AG10803 (cell line): ENCODE results near the gene PLK5.
"Not testable (repeated sequence)": the region's sequence is repeated elsewhere in the genome, so short reads cannot be mapped to it uniquely, and the experiment has no call there.

Experiments
- DNase-seq: peaks from one replicate; pipeline ENCODE4 v3.0.0; 2010; ENCODE audit warnings: low read depth
- H3K4me3 ChIP-seq: 2 replicates; pipeline ENCODE4 v1.5.1; 2011; ENCODE audit warnings: mild to moderate bottlenecking, low read length, control low read depth
- TF ChIP-seq, protein P1 (sequence below): conservative IDR thresholded peaks from 2 replicates; pipeline ENCODE4 v1.5.1; 2011; ENCODE audit warnings: mild to moderate bottlenecking, low read length, control low read depth, inconsistent platforms

The PLK5 gene

DNA sequence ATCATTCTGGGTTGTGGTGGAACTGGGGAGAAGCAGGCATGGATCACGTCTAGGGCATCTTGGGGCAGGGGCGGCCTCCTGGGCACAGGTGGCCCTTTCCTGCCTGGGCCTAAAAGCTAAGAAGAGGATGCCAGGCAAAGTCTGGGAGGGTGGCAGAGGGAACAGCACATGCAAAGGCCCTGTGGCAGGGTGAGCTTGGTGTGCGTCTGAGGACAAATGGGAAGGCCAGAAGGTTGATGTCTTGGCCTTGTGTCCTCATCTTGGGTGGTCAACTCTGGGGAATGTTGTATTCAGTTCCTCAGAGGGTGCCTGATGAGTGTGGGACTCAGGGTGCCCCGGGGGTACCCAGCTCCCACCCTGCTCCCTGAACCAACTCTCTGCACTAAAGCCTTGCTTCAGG is 5.4 kb upstream of the PLK5 start:
- no peak for DNase-seq
- no peak overlapping the region for H3K4me3 ChIP-seq
- TF ChIP-seq, protein P1, sequence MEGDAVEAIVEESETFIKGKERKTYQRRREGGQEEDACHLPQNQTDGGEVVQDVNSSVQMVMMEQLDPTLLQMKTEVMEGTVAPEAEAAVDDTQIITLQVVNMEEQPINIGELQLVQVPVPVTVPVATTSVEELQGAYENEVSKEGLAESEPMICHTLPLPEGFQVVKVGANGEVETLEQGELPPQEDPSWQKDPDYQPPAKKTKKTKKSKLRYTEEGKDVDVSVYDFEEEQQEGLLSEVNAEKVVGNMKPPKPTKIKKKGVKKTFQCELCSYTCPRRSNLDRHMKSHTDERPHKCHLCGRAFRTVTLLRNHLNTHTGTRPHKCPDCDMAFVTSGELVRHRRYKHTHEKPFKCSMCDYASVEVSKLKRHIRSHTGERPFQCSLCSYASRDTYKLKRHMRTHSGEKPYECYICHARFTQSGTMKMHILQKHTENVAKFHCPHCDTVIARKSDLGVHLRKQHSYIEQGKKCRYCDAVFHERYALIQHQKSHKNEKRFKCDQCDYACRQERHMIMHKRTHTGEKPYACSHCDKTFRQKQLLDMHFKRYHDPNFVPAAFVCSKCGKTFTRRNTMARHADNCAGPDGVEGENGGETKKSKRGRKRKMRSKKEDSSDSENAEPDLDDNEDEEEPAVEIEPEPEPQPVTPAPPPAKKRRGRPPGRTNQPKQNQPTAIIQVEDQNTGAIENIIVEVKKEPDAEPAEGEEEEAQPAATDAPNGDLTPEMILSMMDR = no peak

GRCh38 chr19:1519802-1520201 is 4.1 kb upstream of the PLK5 start:
- not testable (repeated sequence) for H3K4me3 ChIP-seq

DNA sequence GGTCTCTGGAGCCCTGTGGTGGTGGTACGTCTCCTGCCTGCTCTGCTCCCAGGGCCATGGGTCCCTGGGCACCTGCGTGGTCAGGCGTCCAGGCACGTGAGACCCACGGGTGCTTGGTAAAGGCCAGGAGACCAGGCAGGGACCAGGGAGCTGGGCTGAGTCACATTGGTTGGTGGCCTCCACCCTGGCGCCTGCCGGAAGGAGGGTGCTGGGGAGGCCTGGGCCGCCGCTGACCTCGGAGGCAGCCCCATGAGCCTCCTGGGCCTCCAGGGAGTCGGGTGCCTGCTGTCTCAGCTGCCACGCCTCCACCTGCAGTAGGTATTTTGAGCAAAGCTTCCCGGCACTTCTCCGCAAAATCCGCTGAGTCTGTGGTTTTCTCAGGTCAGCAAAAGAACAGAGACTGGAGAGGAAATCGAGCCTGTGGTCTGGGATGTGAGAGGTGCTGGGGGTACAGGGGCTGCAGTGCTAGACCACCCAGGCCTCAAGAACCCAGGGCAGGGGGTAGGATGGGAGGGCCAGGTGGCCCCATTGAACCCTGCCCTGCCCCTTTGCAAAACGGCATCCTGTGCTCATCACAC is 3.6 kb upstream of the PLK5 start:
- no peak overlapping the region for H3K4me3 ChIP-seq
- TF ChIP-seq, protein P1 = no peak

More at GRCh38 chr19:1519802-1520201, 4.1 kb upstream of the PLK5 start:
- DNase-seq = not testable (repeated sequence)

GRCh38 chr19:1521636-1522035 is 2.2 kb upstream of the PLK5 start:
- TF ChIP-seq, protein P1 = no peak
- no peak overlapping the region for H3K4me3 ChIP-seq
- no peak for DNase-seq

More for the DNA sequence above, 3.6 kb upstream of the PLK5 start:
- DNase-seq = no peak

DNA sequence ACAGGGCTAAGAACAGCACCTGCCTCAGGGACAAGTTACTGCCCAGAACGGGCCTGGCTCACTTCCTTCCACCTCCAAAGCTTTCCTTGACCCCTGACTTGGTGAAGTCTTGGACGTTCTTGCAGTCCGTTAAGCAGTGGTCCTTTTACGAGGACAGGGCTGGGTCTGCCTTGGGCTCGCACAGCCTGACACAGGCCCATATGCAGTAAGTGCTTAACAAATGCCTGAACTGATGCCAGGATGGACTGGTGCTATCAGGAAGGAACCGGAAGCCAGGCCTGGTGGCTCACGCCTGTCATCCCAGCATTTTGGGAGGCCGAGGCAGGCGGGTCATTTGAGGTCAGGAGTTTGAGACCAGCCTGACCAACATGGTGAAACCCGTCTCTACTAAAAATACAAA is 1.8 kb upstream of the PLK5 start:
- no peak overlapping the region for H3K4me3 ChIP-seq
- TF ChIP-seq, protein P1 = no peak
- no peak for DNase-seq

DNA sequence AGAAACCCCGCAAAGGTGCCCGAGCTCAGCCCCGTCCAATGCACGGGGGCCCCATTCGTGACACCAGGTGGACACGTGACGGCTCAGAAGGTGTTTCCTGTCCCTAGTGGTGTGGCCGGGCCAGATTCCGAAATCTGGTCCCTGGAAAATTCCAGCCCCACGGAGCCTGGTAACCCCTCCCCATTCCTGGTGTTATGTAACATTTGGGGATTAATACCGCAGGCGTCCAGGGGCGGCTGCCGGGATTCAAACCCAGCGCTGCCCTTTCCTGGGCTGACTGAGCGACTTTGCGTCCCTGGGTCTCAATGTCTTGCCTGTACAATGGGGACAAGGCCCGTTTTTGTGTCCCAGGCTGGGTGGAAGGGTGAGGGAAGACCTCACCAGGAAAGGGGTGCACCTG is 1.0 kb upstream of the PLK5 start:
- no peak overlapping the region for H3K4me3 ChIP-seq
- TF ChIP-seq, protein P1 = no peak
- no peak for DNase-seq

- H3K4me3 ChIP-seq = no peak overlapping the region
- TF ChIP-seq, protein P1 = no peak
- DNase-seq = no peak
These were observed 552 bp downstream of the PLK5 start for GRCh38 chr19:1524287-1524971.
